A549 (cell line): ENCODE measurements around the gene GRID1. TPM values are rescaled to one million over a fixed set of nuclear protein-coding genes. Genes with fewer than 3 reads are reported as not detected.

ENCODE experiments used
- ATAC-seq, 2 experiments: fragments of 200-7000 bp in 1 of 2; fragments of >200 bp in 1 of 2; cut with Nextera tagmentation in 1 of 2; cut with Tn5 transposase in 1 of 2; 3 replicates each; pipeline versions ENCODE4 v1.8.0 to v1.9.1; 2018 to 2020; ENCODE audit warnings: mild to moderate bottlenecking in 1 of 2, moderate library complexity in 1 of 2
- CTCF ChIA-PET: fragments of 300-600 bp; sonication (Branson Sonifier 250); formaldehyde crosslinking; extraction: SDS; loops from one replicate; lab custom pipeline; 2021; ENCODE audit warnings: antibody characterized with exemption, inconsistent platforms; lab: Yijun Ruan, JAX
- POLR2A ChIA-PET: fragments of 350-600 bp; formaldehyde crosslinking; extraction: SDS; loops from one replicate; lab custom pipeline; 2021; ENCODE audit warnings: antibody characterized with exemption, inconsistent platforms; lab: Yijun Ruan, JAX
- DNase-seq, 2 experiments: peaks; one replicate each; pipeline versions ENCODE4 v3.0.0 to v3.0.0-alpha.2; 2011 to 2016; ENCODE audit warnings: low read depth in 1 of 2, low spot score in 1 of 2
- FAIRE-seq: peaks from 2 replicates; lab custom pipeline; 2011; peaks lifted over from hg19 to GRCh38; lab: Jason Lieb, UNC
- H3K27ac ChIP-seq, 2 experiments: fragments of >200 bp; sonication (Bioruptor Twin); formaldehyde crosslinking; 3 replicates each; pipeline ENCODE4 v1.5.1; 2016 to 2017
- H3K4me1 ChIP-seq: fragments of >200 bp; sonication (Bioruptor Twin); formaldehyde crosslinking; 3 replicates; pipeline ENCODE4 v1.6.1; 2016
- H3K4me2 ChIP-seq: fragments of >200 bp; sonication (Bioruptor Twin); formaldehyde crosslinking; 3 replicates; pipeline ENCODE4 v1.6.1; 2016
- H3K4me3 ChIP-seq: fragments of >200 bp; sonication (Bioruptor Twin); formaldehyde crosslinking; 3 replicates; pipeline ENCODE4 v1.5.1; 2016
- H3K9me3 ChIP-seq: fragments of >200 bp; sonication (Bioruptor Twin); formaldehyde crosslinking; 3 replicates; pipeline ENCODE4 v1.6.1; 2016
- ATOH8 ChIP-seq: fragments of 250-450 bp; sonication (Bioruptor Pico); IDR thresholded peaks from 2 replicates; pipeline ENCODE4 v1.5.0; 2020; ENCODE audit warnings: low read depth, mild to moderate bottlenecking, moderate library complexity
- BHLHE40 ChIP-seq: IDR thresholded peaks from 2 replicates; pipeline ENCODE4 v1.6.1; 2012; ENCODE audit warnings: low read depth, low read length, inconsistent platforms
- E2F6 ChIP-seq: IDR thresholded peaks from 2 replicates; pipeline ENCODE4 v1.6.1; 2012; ENCODE audit warnings: low read depth, borderline replicate concordance
- EHF ChIP-seq: fragments of 250-450 bp; sonication (Bioruptor Pico); IDR thresholded peaks from 2 replicates; pipeline ENCODE4 v1.5.0; 2020; ENCODE audit warnings: mild to moderate bottlenecking
- ELK1 ChIP-seq: fragments of 150-350 bp; IDR thresholded peaks from 2 replicates; pipeline ENCODE4 v1.6.1; 2014; ENCODE audit warnings: low read depth, mild to moderate bottlenecking, low read length
- FOXS1 ChIP-seq: fragments of 250-450 bp; sonication (Bioruptor Pico); IDR thresholded peaks from 2 replicates; pipeline ENCODE4 v1.5.0; 2020; ENCODE audit warnings: mild to moderate bottlenecking, moderate library complexity
- HES2 ChIP-seq: fragments of >200 bp; sonication (Bioruptor Twin); formaldehyde crosslinking; IDR thresholded peaks from 2 replicates; pipeline ENCODE4 v1.6.1; 2016
- KDM5A ChIP-seq: fragments of 200-600 bp; sonication (generic); IDR thresholded peaks from 2 replicates; pipeline ENCODE4 v1.6.1; 2016; ENCODE audit warnings: antibody characterized with exemption, mild to moderate bottlenecking
- MAFK ChIP-seq: fragments of 450-650 bp; IDR thresholded peaks from 2 replicates; pipeline ENCODE4 v1.6.1; 2014; ENCODE audit not compliant: partially characterized antibody
- MAZ ChIP-seq: fragments of 150-350 bp; IDR thresholded peaks from 2 replicates; pipeline ENCODE4 v1.6.1; 2014; ENCODE audit warnings: antibody characterized with exemption, low read depth, low read length, borderline replicate concordance
- NFE2L2 ChIP-seq: fragments of 150-350 bp; conservative IDR thresholded peaks from 2 replicates; pipeline ENCODE4 v1.6.1; 2014; ENCODE audit warnings: low read length
- POLR2AphosphoS2 ChIP-seq: conservative IDR thresholded peaks from 2 replicates; pipeline ENCODE4 v1.6.1; 2012; ENCODE audit warnings: low read length, improper control_type of control experiment, inconsistent platforms
- SREBF2 ChIP-seq: fragments of 450-650 bp; IDR thresholded peaks from 2 replicates; pipeline ENCODE4 v1.6.1; 2014; ENCODE audit warnings: mild to moderate bottlenecking, moderate library complexity
- TFCP2L1 ChIP-seq: fragments of 250-450 bp; sonication (Bioruptor Pico); IDR thresholded peaks from 2 replicates; pipeline ENCODE4 v1.5.0; 2021; ENCODE audit warnings: mild to moderate bottlenecking
- USF2 ChIP-seq: fragments of 450-650 bp; IDR thresholded peaks from 2 replicates; pipeline ENCODE4 v1.6.1; 2014; ENCODE audit warnings: antibody characterized with exemption
- ZC3H11A ChIP-seq: fragments of 450-650 bp; IDR thresholded peaks from 2 replicates; pipeline ENCODE4 v1.6.1; 2014; ENCODE audit warnings: antibody characterized with exemption, mild to moderate bottlenecking
- whole genome bisulfite sequencing: methylation state at CpG from one replicate; pipeline ENCODE4 v1.1.6; 2017; ENCODE audit errors: missing lambda C conversion rate; 5-methylcytosine and 5-hydroxymethylcytosine counted together
- polyA plus RNA-seq, 4 experiments: library from polyadenylated mRNA; depleted of rRNA in 3 of 4; stranded (reverse); fragments of >200 nt; fragmentation: RNase III in 1 of 4; extraction: RNeasy Plus Mini Kit Qiagen cat#74134 plus additional on column Dnase treatment in 1 of 4; gene quantifications; 2 replicates in 3 of 4; 3 replicates in 1 of 4; pipeline ENCODE4 v1.2.3, GENCODE V29; 2011 to 2017

The GRID1 gene
- polyA plus RNA-seq, 2 of the 4 experiments (the other 2 are of a cell fraction): 0.14 to 0.30 TPM

GRCh38 chr10:86252556-86252955, 114.0 kb downstream of the GRID1 start:
- WGBS: 54% methylated on average over 3 of the region's 3 CpGs
- Histone ChIP-seq H3K4me2 (no peak overlapping the region), H3K4me3 (no peak overlapping the region), H3K4me1 (peaks cover 5% of the 10 kb centered on the region; the same call in 1 of the 3 replicates), H3K27ac (no peak overlapping the region), H3K9me3 (no peaks in the 10 kb centered on the region)
- CTCF ChIA-PET: interaction anchor here (1.1 kb wide), 1 partner anchor 10 kb away, joined by 6 read pairs; no protein-coding TSS in a partner anchor
- no peak for DNase-seq
- TF ChIP-seq MAZ: no peak
- no peak for TF ChIP-seq POLR2AphosphoS2
- TF ChIP-seq KDM5A: no peak
- TF ChIP-seq ELK1: no peak
- TF ChIP-seq HES2: no peak
- no peak for TF ChIP-seq E2F6
- no peak for TF ChIP-seq NFE2L2
- POLR2A ChIA-PET: no interaction called here
- FAIRE-seq: no peak
- no peak for ATAC-seq

GRCh38 chr10:86252079-86252478, 114.5 kb downstream of the GRID1 start:
- Histone ChIP-seq H3K4me2 (no peak overlapping the region), H3K27ac (no peak overlapping the region), H3K4me3 (no peak overlapping the region), H3K4me1 (peaks cover 5% of the 10 kb centered on the region; the same call in 1 of the 3 replicates), H3K9me3 (no peaks in the 10 kb centered on the region)
- ChIA-PET POLR2A (no interaction called here), CTCF (interaction anchor here (0.7 kb wide), 1 partner anchor 10 kb away, joined by 4 read pairs; no protein-coding TSS in a partner anchor)
- TF ChIP-seq MAFK: no peak
- TF ChIP-seq EHF: no peak
- no peak for TF ChIP-seq USF2
- FAIRE-seq (no peak), DNase-seq (no peak), ATAC-seq (no peak)
- WGBS: 35% methylated on average over 7 of the region's 7 CpGs

- TF ChIP-seq POLR2AphosphoS2: no peak
- Histone ChIP-seq H3K4me1 (peaks cover 5% of the 10 kb centered on the region; the same call in 1 of the 3 replicates), H3K4me2 (no peak overlapping the region), H3K9me3 (no peaks in the 10 kb centered on the region), H3K4me3 (no peak overlapping the region), H3K27ac (no peak overlapping the region)
- CTCF ChIA-PET: interaction anchor here (0.7 kb wide), 1 partner anchor 11 kb away, joined by 4 read pairs; no protein-coding TSS in a partner anchor
- FAIRE-seq (no peak), ATAC-seq (no peak), DNase-seq (no peak)
- POLR2A ChIA-PET: no interaction called here
- WGBS: 70% methylated on average over 2 of the region's 2 CpGs
Observed at GRCh38 chr10:86251426-86251825, 115.2 kb downstream of the GRID1 start.

- ATAC-seq (no peak), DNase-seq (no peak), FAIRE-seq (no peak)
- Histone ChIP-seq H3K4me3 (no peak overlapping the region), H3K4me2 (no peak overlapping the region), H3K4me1 (peaks cover 5% of the 10 kb centered on the region; the same call in 1 of the 3 replicates), H3K27ac (no peak overlapping the region), H3K9me3 (no peaks in the 10 kb centered on the region)
- 0% methylated on average over 1 of the region's 15 CpGs for WGBS
- ChIA-PET CTCF (interaction anchor here (0.6 to 1.0 kb wide), 2 partner anchors 12 to 52 kb away, joined by 3 to 5 read pairs; no protein-coding TSS in a partner anchor), POLR2A (no interaction called here)
- TF ChIP-seq ZC3H11A (no peak), ATOH8 (CRISPR knock-in tag) (no peak), SREBF2 (no peak), MAZ (no peak), POLR2AphosphoS2 (no peak), HES2 (no peak), TFCP2L1 (no peak), FOXS1 (no peak), BHLHE40 (no peak)
Observed at GRCh38 chr10:86250399-86250798, 116.2 kb downstream of the GRID1 start.
